DOHH2 (cell line): ENCODE results near the gene ADAR.

Experiments
- H3F3A ChIP-seq: fragments of 200-600 bp; sonication (generic), shearing (Covaris generic); 2 replicates; pipeline ENCODE4 v1.6.0; 2016; ENCODE audit warnings: antibody characterized with exemption, mild to moderate bottlenecking; ENCODE audit not compliant: control insufficient read depth, insufficient read depth
- H3K27ac ChIP-seq: fragments of 200-600 bp; sonication (generic); 2 replicates; pipeline ENCODE4 v1.5.1; 2014; ENCODE audit warnings: low read depth, mild to moderate bottlenecking, low read length, moderate library complexity
- H3K27me3 ChIP-seq: fragments of 200-600 bp; sonication (generic); 2 replicates; pipeline ENCODE4 v1.6.1; 2014; ENCODE audit warnings: mild to moderate bottlenecking, low read length, mixed read lengths; ENCODE audit not compliant: control insufficient read depth
- H3K36me3 ChIP-seq: fragments of 200-600 bp; sonication (generic); 2 replicates; pipeline ENCODE4 v1.6.1; 2014; ENCODE audit warnings: mild to moderate bottlenecking, low read length, moderate library complexity, mixed read lengths; ENCODE audit not compliant: control insufficient read depth
- H3K4me1 ChIP-seq: fragments of 200-600 bp; sonication (generic); 2 replicates; pipeline ENCODE4 v1.6.1; 2014; ENCODE audit warnings: mild to moderate bottlenecking, low read length, mixed read lengths; ENCODE audit not compliant: control insufficient read depth
- H3K4me2 ChIP-seq: fragments of 200-600 bp; sonication (generic); 2 replicates; pipeline ENCODE4 v1.6.0; 2014; ENCODE audit warnings: mild to moderate bottlenecking, low read length, moderate library complexity
- H3K4me3 ChIP-seq: fragments of 200-600 bp; sonication (generic); 2 replicates; pipeline ENCODE4 v1.5.1; 2014; ENCODE audit warnings: mild to moderate bottlenecking, low read length, mixed read lengths
- H3K79me2 ChIP-seq: fragments of 200-600 bp; sonication (generic); 2 replicates; pipeline ENCODE4 v1.6.1; 2014; ENCODE audit warnings: mild to moderate bottlenecking, low read length, mixed read lengths; ENCODE audit not compliant: control insufficient read depth
- H3K9me2 ChIP-seq: fragments of 200-600 bp; sonication (generic); replicated peaks from 2 replicates; pipeline ENCODE4 v1.6.1; 2014; ENCODE audit warnings: mild to moderate bottlenecking, low read length, mixed read lengths; ENCODE audit not compliant: control insufficient read depth
- H3K9me3 ChIP-seq: fragments of 200-600 bp; sonication (generic); 2 replicates; pipeline ENCODE4 v1.6.1; 2014; ENCODE audit warnings: antibody characterized with exemption, low read length, mixed read lengths; ENCODE audit not compliant: control insufficient read depth, insufficient read depth
- H4K20me1 ChIP-seq: fragments of 200-600 bp; sonication (generic); 2 replicates; pipeline ENCODE4 v1.6.0; 2014; ENCODE audit warnings: low read depth, mild to moderate bottlenecking, antibody characterized with exemption, low read length, moderate library complexity; ENCODE audit not compliant: control insufficient read depth, insufficient read depth
- EZH2phosphoT487 ChIP-seq: fragments of 200-600 bp; sonication (generic); IDR thresholded peaks from 2 replicates; pipeline ENCODE4 v1.6.1; 2017; ENCODE audit warnings: borderline replicate concordance, mild to moderate bottlenecking, antibody characterized with exemption, low read length, moderate library complexity, mixed read lengths
- TF ChIP-seq, protein P1 (sequence below): fragments of 200-600 bp; sonication (generic); IDR thresholded peaks from one replicate; pipeline ENCODE4 v1.5.1; 2014; ENCODE audit warnings: antibody characterized with exemption, mild to moderate bottlenecking, low read depth, low read length; ENCODE audit not compliant: poor library complexity, severe bottlenecking

Gene ADAR

DNA sequence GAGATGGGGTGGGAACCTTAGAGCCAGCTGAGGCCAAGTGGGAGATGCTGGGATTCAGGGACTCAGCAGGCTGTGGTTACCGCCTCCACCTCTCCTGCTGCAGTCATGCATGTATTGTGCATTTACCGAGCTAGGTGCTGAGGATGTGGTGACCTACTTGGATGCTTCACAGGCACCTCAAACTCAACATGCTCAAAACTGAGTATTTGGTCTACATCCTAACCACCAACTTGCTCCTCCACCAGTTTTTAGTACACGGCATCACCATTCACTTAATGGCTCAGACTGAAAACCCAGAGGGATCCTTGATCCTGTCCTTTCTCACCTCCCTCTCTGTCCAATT is 34.8 kb downstream of the ADAR start:
- Histone ChIP-seq H3K27ac (no peak overlapping the region), H3K4me3 (no peak overlapping the region), H3K9me2 (no peaks in the 10 kb centered on the region), H3K4me2 (no peak overlapping the region), H3K9me3 (no peaks in the 10 kb centered on the region), H3K79me2 (no peaks in the 10 kb centered on the region), H3K36me3 (peaks cover 21% of the 10 kb centered on the region), H3K4me1 (peaks cover 55% of the 10 kb centered on the region), H4K20me1 (no peaks in the 10 kb centered on the region), H3F3A (peaks cover 18% of the 10 kb centered on the region), H3K27me3 (peaks cover 14% of the 10 kb centered on the region)
- TF ChIP-seq, protein P1, sequence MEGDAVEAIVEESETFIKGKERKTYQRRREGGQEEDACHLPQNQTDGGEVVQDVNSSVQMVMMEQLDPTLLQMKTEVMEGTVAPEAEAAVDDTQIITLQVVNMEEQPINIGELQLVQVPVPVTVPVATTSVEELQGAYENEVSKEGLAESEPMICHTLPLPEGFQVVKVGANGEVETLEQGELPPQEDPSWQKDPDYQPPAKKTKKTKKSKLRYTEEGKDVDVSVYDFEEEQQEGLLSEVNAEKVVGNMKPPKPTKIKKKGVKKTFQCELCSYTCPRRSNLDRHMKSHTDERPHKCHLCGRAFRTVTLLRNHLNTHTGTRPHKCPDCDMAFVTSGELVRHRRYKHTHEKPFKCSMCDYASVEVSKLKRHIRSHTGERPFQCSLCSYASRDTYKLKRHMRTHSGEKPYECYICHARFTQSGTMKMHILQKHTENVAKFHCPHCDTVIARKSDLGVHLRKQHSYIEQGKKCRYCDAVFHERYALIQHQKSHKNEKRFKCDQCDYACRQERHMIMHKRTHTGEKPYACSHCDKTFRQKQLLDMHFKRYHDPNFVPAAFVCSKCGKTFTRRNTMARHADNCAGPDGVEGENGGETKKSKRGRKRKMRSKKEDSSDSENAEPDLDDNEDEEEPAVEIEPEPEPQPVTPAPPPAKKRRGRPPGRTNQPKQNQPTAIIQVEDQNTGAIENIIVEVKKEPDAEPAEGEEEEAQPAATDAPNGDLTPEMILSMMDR: no peak
- TF ChIP-seq EZH2phosphoT487: no peak

DNA sequence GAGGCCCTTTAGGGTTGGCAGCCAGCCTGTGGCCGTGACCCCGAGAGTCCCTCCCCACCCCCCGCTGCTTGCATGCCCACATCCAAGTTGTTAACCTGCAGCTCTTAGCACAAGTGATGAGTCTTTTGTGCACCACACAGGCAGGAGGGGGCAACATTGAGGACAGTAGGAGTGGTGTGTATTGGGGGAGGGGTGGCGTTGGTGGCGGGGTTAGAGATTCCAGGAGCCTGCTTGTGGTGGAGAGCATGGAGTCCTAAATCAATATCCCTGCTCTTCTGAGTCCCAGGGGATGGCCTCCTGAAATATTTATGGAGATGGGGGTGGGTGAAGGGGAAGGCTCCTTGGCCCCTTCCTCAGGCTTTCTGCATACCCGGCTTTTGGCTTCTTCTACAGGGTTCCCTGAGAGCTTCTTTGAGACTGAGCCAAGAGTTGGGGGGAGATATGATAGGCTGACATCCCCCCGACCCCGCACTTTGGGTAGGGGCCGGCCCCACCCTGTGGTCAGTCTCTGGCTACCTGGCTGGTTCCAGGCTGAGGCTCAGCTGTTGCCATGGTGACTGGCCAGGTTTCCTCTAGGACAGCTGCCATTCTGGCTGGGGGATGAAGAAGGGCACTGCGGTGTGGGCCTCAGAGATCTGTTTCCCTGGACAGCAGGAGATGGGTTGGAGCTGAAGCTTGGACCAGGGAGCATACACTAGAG is 35.4 kb downstream of the ADAR start:
- Histone ChIP-seq H4K20me1 (no peaks in the 10 kb centered on the region), H3K27ac (no peak overlapping the region), H3K4me3 (no peak overlapping the region), H3K9me2 (no peaks in the 10 kb centered on the region), H3K27me3 (peaks cover 20% of the 10 kb centered on the region), H3K79me2 (no peaks in the 10 kb centered on the region), H3F3A (peaks cover 18% of the 10 kb centered on the region), H3K9me3 (no peaks in the 10 kb centered on the region), H3K36me3 (peaks cover 16% of the 10 kb centered on the region), H3K4me2 (no peak overlapping the region), H3K4me1 (peaks cover 54% of the 10 kb centered on the region)
- no peak for TF ChIP-seq EZH2phosphoT487
- TF ChIP-seq, protein P1: no peak

DNA sequence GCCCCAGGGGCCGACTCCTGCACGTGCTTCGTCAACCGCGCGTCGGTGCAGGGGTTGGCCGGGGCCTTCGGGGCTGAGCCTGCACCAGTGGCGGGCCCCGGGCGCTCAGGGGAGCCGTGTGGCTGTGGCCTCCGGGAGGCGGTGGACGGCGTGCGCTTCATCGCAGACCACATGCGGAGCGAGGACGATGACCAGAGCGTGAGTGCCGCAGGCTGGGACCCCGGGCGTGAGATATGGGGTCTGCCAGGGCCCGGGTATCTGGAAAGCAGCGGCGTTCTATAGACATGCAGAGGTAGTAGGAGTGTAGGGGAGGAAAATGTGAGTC is 36.1 kb downstream of the ADAR start:
- Histone ChIP-seq H4K20me1 (no peaks in the 10 kb centered on the region), H3K9me3 (no peaks in the 10 kb centered on the region), H3K9me2 (no peaks in the 10 kb centered on the region), H3K79me2 (no peaks in the 10 kb centered on the region), H3F3A (peaks cover 18% of the 10 kb centered on the region), H3K27ac (no peak overlapping the region), H3K4me3 (no peak overlapping the region), H3K36me3 (peaks cover 9% of the 10 kb centered on the region), H3K4me1 (peaks cover 48% of the 10 kb centered on the region), H3K4me2 (no peak overlapping the region), H3K27me3 (peaks cover 27% of the 10 kb centered on the region)
- no peak for TF ChIP-seq EZH2phosphoT487
- TF ChIP-seq, protein P1: no peak
